ENCODE results near the gene GLDC. TPM values are rescaled to one million over a fixed set of nuclear protein-coding genes. Genes with fewer than 3 reads are reported as not detected.

The GLDC gene
- total RNA-seq, 4 donors from 2014 or later: 1.1 to 21.6 (median 10.2) TPM

DNA sequence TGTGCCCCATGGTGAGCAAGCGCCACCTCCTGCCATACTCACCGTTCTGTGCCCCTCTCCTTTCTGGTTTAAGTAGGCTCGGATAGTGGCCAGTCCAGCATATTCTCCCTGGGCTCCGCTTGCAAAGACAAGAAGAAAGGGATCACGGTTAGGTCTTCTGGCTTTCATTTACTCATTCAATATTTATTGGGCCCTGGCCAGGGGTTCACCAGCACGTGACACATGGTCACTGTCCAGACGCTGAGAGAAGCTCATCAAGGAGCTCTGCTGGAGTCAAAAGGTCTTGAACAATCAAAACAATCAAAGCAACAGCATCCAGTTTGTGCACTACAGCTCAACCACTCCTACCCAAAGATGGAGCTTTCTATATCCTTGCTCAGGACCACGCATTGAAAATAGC is 80.2 kb downstream of the GLDC start:
- Histone ChIP-seq H3K4me1 (peaks cover 5 to 33% (median 22%) of the 10 kb centered on the region in 3 donors), H3K4me3 (no peak overlapping the region), H3K9me3 (no peaks in the 10 kb centered on the region), H3K36me3 (no peaks in the 10 kb centered on the region), H3K27me3 (no peaks in the 10 kb centered on the region), H3K27ac (no peak overlapping the region)
- TF ChIP-seq, protein P1, sequence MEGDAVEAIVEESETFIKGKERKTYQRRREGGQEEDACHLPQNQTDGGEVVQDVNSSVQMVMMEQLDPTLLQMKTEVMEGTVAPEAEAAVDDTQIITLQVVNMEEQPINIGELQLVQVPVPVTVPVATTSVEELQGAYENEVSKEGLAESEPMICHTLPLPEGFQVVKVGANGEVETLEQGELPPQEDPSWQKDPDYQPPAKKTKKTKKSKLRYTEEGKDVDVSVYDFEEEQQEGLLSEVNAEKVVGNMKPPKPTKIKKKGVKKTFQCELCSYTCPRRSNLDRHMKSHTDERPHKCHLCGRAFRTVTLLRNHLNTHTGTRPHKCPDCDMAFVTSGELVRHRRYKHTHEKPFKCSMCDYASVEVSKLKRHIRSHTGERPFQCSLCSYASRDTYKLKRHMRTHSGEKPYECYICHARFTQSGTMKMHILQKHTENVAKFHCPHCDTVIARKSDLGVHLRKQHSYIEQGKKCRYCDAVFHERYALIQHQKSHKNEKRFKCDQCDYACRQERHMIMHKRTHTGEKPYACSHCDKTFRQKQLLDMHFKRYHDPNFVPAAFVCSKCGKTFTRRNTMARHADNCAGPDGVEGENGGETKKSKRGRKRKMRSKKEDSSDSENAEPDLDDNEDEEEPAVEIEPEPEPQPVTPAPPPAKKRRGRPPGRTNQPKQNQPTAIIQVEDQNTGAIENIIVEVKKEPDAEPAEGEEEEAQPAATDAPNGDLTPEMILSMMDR (IDR thresholded peaks at IDR 0.05): no peak
- TF ChIP-seq POLR2A (IDR thresholded peaks at IDR 0.05): no peak
- DNase-seq: no peak
- WGBS, 2 donors: 69 to 70% methylated on average over 7 to 8 of the region's 8 CpGs
- intact Hi-C loops (cut with DNase I): loop anchor here (5.0 kb wide), 1 partner anchor 208 kb away; no protein-coding TSS in a partner anchor

DNA sequence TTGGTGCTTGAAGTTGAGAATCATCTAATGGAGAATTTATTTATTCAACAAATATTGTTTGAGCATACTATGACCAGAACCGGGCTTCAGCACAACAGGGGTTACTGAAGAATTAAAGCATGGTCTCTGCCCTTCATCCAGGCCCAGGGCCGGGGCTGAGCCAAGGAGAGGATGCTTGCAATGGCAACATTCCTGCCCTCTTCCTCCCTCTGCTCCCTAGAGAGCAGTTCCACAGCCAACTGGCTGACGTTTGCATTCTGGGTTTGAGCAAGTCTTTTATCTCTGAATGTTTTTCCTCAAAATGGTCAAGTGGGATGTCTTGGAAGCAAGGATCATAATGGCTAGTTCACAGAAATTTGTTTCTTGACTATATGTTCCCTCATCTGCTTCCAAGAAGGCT is 80.7 kb downstream of the GLDC start:
- Histone ChIP-seq H3K4me1 (peaks cover 5 to 33% (median 22%) of the 10 kb centered on the region in 3 donors), H3K4me3 (no peak overlapping the region), H3K36me3 (no peaks in the 10 kb centered on the region), H3K27ac (peak overlapping the region in 2 of 4 donors; percentile 26 to 65), H3K27me3 (no peaks in the 10 kb centered on the region), H3K9me3 (no peaks in the 10 kb centered on the region)
- DNase-seq: no peak
- 52 to 84% methylated on average over 3 of the region's 3 CpGs for WGBS, 2 donors
- no peak for TF ChIP-seq POLR2A (IDR thresholded peaks at IDR 0.05)
- intact Hi-C loops (cut with DNase I): loop anchor here (5.0 kb wide), 1 partner anchor 208 kb away; no protein-coding TSS in a partner anchor

DNA sequence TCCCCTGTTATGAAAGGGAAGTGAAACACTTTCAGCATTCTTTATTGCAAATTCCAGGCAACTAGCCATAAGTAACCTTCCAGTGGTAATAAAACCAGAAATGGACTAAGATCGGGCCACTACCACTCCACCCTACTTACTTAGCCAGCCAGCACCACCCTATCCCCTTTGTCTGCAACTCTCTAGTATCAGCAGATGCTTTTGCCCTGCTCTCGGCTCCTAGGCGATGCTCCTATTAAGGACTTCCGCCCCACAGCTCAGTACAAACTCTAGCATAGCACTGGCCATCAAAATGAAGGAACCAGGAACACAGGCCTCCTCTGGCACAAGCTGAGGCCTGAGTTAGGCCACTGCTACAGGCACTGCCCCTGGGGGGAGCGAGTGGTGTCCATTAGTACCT is 81.2 kb downstream of the GLDC start:
- Histone ChIP-seq H3K36me3 (no peaks in the 10 kb centered on the region), H3K4me3 (no peak overlapping the region), H3K27me3 (no peaks in the 10 kb centered on the region), H3K27ac (peak overlapping the region in 2 of 4 donors; percentile 26 to 65), H3K4me1 (peaks cover 5 to 33% (median 22%) of the 10 kb centered on the region in 3 donors), H3K9me3 (no peaks in the 10 kb centered on the region)
- TF ChIP-seq POLR2A (IDR thresholded peaks at IDR 0.05): no peak
- TF ChIP-seq, protein P1 (IDR thresholded peaks at IDR 0.05): no peak
- no peak for DNase-seq
- 73 to 86% methylated on average over 4 to 5 of the region's 5 CpGs for WGBS, 2 donors
- intact Hi-C loops (cut with DNase I): no loop called here

DNA sequence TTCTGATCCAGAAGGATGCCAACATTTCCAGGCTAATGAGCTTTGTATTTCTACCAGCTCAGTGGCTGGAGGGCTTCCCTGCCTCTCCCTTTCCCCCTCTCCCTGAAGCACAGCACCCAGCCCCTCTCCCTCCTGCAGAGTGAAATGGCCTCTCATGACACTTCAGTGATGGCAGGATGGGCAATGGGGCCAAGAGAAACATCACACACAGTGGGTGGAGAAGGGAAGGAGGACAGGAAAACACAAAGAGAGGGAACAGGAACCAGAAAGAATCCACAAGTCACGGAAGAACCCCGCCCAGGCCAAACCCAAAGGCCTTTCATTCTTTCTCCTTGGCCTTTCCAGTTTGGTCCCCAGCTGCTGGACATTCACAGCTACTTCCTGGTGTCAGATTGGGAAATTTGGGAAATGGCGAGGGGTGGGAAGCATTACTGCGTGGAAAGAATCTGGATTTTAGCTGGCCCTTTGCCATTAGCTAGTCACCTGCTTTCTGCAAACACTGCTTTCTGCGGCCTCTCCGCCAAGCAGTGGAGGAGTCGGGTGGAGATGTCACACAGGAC is 82.6 kb downstream of the GLDC start:
- H3K9me3 ChIP-seq: no peaks in the 10 kb centered on the region
- H3K4me3 ChIP-seq: no peak overlapping the region
- no peaks in the 10 kb centered on the region for H3K27me3 ChIP-seq
- H3K4me1 ChIP-seq: peaks cover 5 to 32% (median 21%) of the 10 kb centered on the region in 3 donors
- peak overlapping the region in 2 of 4 donors; percentile 44 to 60 for H3K27ac ChIP-seq
- WGBS, 2 donors: 54 to 78% methylated on average over 4 to 5 of the region's 7 CpGs
- TF ChIP-seq, protein P1 (IDR thresholded peaks at IDR 0.05): no peak
- no peak for TF ChIP-seq POLR2A (IDR thresholded peaks at IDR 0.05)
- H3K36me3 ChIP-seq: no peaks in the 10 kb centered on the region
- no peak for DNase-seq
- intact Hi-C loops (cut with DNase I): no loop called here

DNA sequence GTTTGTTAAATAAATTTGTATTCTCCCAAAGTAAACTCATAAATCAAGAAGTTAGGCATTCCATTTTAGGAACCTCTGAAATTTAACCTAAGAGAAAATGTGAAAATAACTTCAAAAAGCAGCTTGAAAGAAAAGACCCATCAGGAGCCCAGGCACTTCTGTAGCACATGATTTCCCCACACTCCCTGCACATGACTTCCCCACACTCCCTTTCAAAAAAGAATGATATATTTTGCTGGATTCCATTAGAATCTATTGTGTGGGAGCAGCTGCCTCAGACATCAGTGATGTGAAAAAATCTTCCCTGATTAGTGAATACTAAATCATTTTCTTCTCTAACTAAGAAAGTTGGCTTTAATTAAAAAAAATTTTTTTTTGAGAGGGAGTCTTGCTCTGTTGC is 83.3 kb downstream of the GLDC start:
- Histone ChIP-seq H3K27me3 (no peaks in the 10 kb centered on the region), H3K27ac (no peak overlapping the region), H3K9me3 (no peaks in the 10 kb centered on the region), H3K36me3 (no peaks in the 10 kb centered on the region), H3K4me1 (peaks cover 5 to 24% (median 15%) of the 10 kb centered on the region in 3 donors), H3K4me3 (no peak overlapping the region)
- TF ChIP-seq, protein P1 (IDR thresholded peaks at IDR 0.05): no peak
- TF ChIP-seq POLR2A (IDR thresholded peaks at IDR 0.05): no peak
- no peak for DNase-seq
- intact Hi-C loops (cut with DNase I): no loop called here
